SK-N-SH (cell line): ENCODE results near the gene SYPL2. TPM values are rescaled to one million over a fixed set of nuclear protein-coding genes. Genes with fewer than 3 reads are reported as not detected.

Source experiments
- CTCF ChIA-PET: fragments of 300-600, 350-600 bp; formaldehyde crosslinking; extraction: SDS; loops from one replicate; lab custom pipeline; 2021; lab: Yijun Ruan, JAX
- POLR2A ChIA-PET: fragments of 350-600 bp; sonication (Branson Sonifier 250); formaldehyde crosslinking; extraction: SDS; loops from one replicate; lab custom pipeline; 2020; ENCODE audit warnings: antibody characterized with exemption, inconsistent platforms; lab: Yijun Ruan, JAX
- DNase-seq: peaks from one replicate; pipeline ENCODE4 v3.0.0; 2012
- H2AFZ ChIP-seq: fragments of 200-600 bp; sonication (generic); 2 replicates; pipeline ENCODE4 v1.8.1; 2016; ENCODE audit warnings: antibody characterized with exemption, mild to moderate bottlenecking, low read depth
- H3F3A ChIP-seq: fragments of 200-600 bp; sonication (generic); replicated peaks from 2 replicates; pipeline ENCODE3; 2016; ENCODE audit warnings: antibody characterized with exemption, mild to moderate bottlenecking; ENCODE audit not compliant: insufficient read depth
- H3K27ac ChIP-seq, 2 experiments: fragments of 200-500 bp in 1 of 2; fragments of 200-600 bp in 1 of 2; sonication (Bioruptor generic) in 1 of 2; sonication (generic), shearing (Covaris generic) in 1 of 2; 2 replicates each; pipeline versions ENCODE4 v1.5.1 to v1.6.1; 2014 to 2016; ENCODE audit warnings: low read depth in 2 of 2, inconsistent platforms in 1 of 2, low read length in 1 of 2, mild to moderate bottlenecking in 1 of 2, mixed read lengths in 1 of 2
- H3K27me3 ChIP-seq: fragments of 200-600 bp; sonication (generic), shearing (Covaris generic); 2 replicates; pipeline ENCODE4 v1.6.1; 2016; ENCODE audit warnings: mixed run types; ENCODE audit not compliant: insufficient read depth
- H3K36me3 ChIP-seq, 2 experiments: fragments of 200-500 bp in 1 of 2; fragments of 200-600 bp in 1 of 2; sonication (Bioruptor generic) in 1 of 2; sonication (generic) in 1 of 2; replicated peaks in 1 of 2; 2 replicates each; pipeline versions ENCODE3 to v1.5.1; 2014 to 2016; ENCODE audit warnings: low read length in 1 of 2, mild to moderate bottlenecking in 1 of 2; ENCODE audit not compliant: insufficient read depth in 2 of 2, control insufficient read depth in 1 of 2
- H3K4me1 ChIP-seq, 2 experiments: fragments of 200-500 bp in 1 of 2; fragments of 200-600 bp in 1 of 2; sonication (Bioruptor generic) in 1 of 2; sonication (generic), shearing (Covaris generic) in 1 of 2; 2 replicates each; pipeline versions ENCODE4 v1.5.1 to v1.6.1; 2014 to 2016; ENCODE audit warnings: low read depth in 1 of 2, low read length in 1 of 2, mixed run types in 1 of 2; ENCODE audit not compliant: insufficient read depth in 2 of 2, control insufficient read depth in 1 of 2
- H3K4me2 ChIP-seq: fragments of 200-600 bp; sonication (generic), shearing (Covaris generic); 2 replicates; pipeline ENCODE4 v1.6.1; 2017; ENCODE audit warnings: mixed run types
- H3K4me3 ChIP-seq, 2 experiments: fragments of 200-500 bp in 1 of 2; fragments of 200-600 bp in 1 of 2; sonication (Bioruptor generic) in 1 of 2; sonication (generic), shearing (Covaris generic) in 1 of 2; 2 replicates each; pipeline versions ENCODE4 v1.5.1 to v1.8.1; 2014 to 2016; ENCODE audit warnings: low read depth in 2 of 2, inconsistent platforms in 1 of 2, low read length in 1 of 2, mild to moderate bottlenecking in 1 of 2, mixed read lengths in 1 of 2, moderate library complexity in 1 of 2
- H3K79me2 ChIP-seq: fragments of 200-600 bp; sonication (generic); 2 replicates; pipeline ENCODE4 v1.8.1; 2017; ENCODE audit warnings: mild to moderate bottlenecking; ENCODE audit not compliant: insufficient read depth
- H3K9ac ChIP-seq: fragments of 200-600 bp; sonication (generic); 2 replicates; pipeline ENCODE4 v1.6.1; 2017; ENCODE audit warnings: mixed run types
- H3K9me2 ChIP-seq: fragments of 200-600 bp; sonication (generic); 2 replicates; pipeline ENCODE4 v1.6.1; 2017; ENCODE audit warnings: mixed run types
- H3K9me3 ChIP-seq: fragments of 200-600 bp; sonication (generic); 2 replicates; pipeline ENCODE4 v1.6.1; 2017; ENCODE audit warnings: mixed run types, mild to moderate bottlenecking, moderate library complexity
- H4K20me1 ChIP-seq: fragments of 200-600 bp; sonication (generic); 2 replicates; pipeline ENCODE4 v1.6.1; 2017; ENCODE audit warnings: mild to moderate bottlenecking, mixed run types; ENCODE audit not compliant: insufficient read depth
- CHD2 ChIP-seq: fragments of 150-350 bp; IDR thresholded peaks from 2 replicates; pipeline ENCODE4 v1.6.1; 2018; ENCODE audit warnings: low read length; ENCODE audit not compliant: partially characterized antibody
- EP300 ChIP-seq, 2 experiments: IDR thresholded peaks; 2 replicates each; pipeline versions ENCODE4 v1.4.0 to v1.6.1; 2012; ENCODE audit warnings: borderline replicate concordance in 1 of 2, low read depth in 1 of 2, low read length in 1 of 2
- EZH2phosphoT487 ChIP-seq: fragments of 200-600 bp; sonication (generic); IDR thresholded peaks from 2 replicates; pipeline ENCODE4 v1.6.1; 2017; ENCODE audit warnings: low read depth, mixed run types, mild to moderate bottlenecking, antibody characterized with exemption, moderate library complexity, borderline replicate concordance
- FOXJ3 ChIP-seq: sonication (generic); formaldehyde crosslinking; IDR thresholded peaks from 2 replicates; pipeline ENCODE4 v1.5.1; 2020; ENCODE audit warnings: mild to moderate bottlenecking, missing genetic modification reagents
- GABPA ChIP-seq: IDR thresholded peaks from 2 replicates; pipeline ENCODE4 v1.4.0; 2012; ENCODE audit warnings: low read depth, mild to moderate bottlenecking
- JUND ChIP-seq: IDR thresholded peaks from 2 replicates; pipeline ENCODE4 v1.4.0; 2012
- MEF2A ChIP-seq: IDR thresholded peaks from 2 replicates; pipeline ENCODE4 v1.4.0; 2012; ENCODE audit warnings: low read depth, borderline replicate concordance
- POLR2AphosphoS5 ChIP-seq: IDR thresholded peaks from 2 replicates; pipeline ENCODE4 v1.6.1; 2012; ENCODE audit warnings: low read depth, low read length
- RAD21 ChIP-seq: IDR thresholded peaks from 2 replicates; pipeline ENCODE4 v1.6.1; 2012; ENCODE audit warnings: mild to moderate bottlenecking, low read length
- RCOR1 ChIP-seq: fragments of 150-350 bp; IDR thresholded peaks from 2 replicates; pipeline ENCODE4 v1.6.1; 2017; ENCODE audit warnings: antibody characterized with exemption, low read length
- RFX5 ChIP-seq: IDR thresholded peaks from 2 replicates; pipeline ENCODE4 v1.6.1; 2012; ENCODE audit warnings: mild to moderate bottlenecking, improper control_type of control experiment, low read length
- SIN3A ChIP-seq: IDR thresholded peaks from 2 replicates; pipeline ENCODE4 v1.6.1; 2012; ENCODE audit warnings: low read depth, mild to moderate bottlenecking, low read length, moderate library complexity, borderline replicate concordance
- SMC3 ChIP-seq: IDR thresholded peaks from 2 replicates; pipeline ENCODE4 v1.6.1; 2012; ENCODE audit warnings: low read depth, low read length, improper control_type of control experiment
- TCF12 ChIP-seq: IDR thresholded peaks from 2 replicates; pipeline ENCODE4 v1.4.0; 2012
- TEAD4 ChIP-seq: IDR thresholded peaks from 2 replicates; pipeline ENCODE4 v1.4.0; 2012; ENCODE audit warnings: mild to moderate bottlenecking, borderline replicate concordance; ENCODE audit not compliant: insufficient read depth
- YY1 ChIP-seq: IDR thresholded peaks from 2 replicates; pipeline ENCODE4 v1.4.0; 2012; ENCODE audit warnings: low read depth, mild to moderate bottlenecking
- WGBS: methylation state at CpG from one replicate; pipeline ENCODE4 v1.1.6; 2017; ENCODE audit warnings: low lambda C conversion rate; 5-methylcytosine and 5-hydroxymethylcytosine counted together
- polyA plus RNA-seq, 3 experiments: library from polyadenylated mRNA; depleted of rRNA; stranded (reverse); fragments of >200 nt; gene quantifications; 2 replicates each; pipeline ENCODE4 v1.2.3, GENCODE V29; 2012
- TF ChIP-seq, protein P1 (sequence below): fragments of 150-350 bp; IDR thresholded peaks from 2 replicates; pipeline ENCODE4 v1.6.1; 2017; ENCODE audit warnings: antibody characterized with exemption, low read length, low read depth, borderline replicate concordance
- TF ChIP-seq, protein P2 (sequence below): fragments of 150-350 bp; IDR thresholded peaks from 2 replicates; pipeline ENCODE4 v1.6.1; 2016; ENCODE audit warnings: mild to moderate bottlenecking, low read depth, low read length
- TF ChIP-seq, protein P3 (sequence below): IDR thresholded peaks from 2 replicates; pipeline ENCODE4 v1.4.0; 2012; ENCODE audit warnings: low read depth, borderline replicate concordance
- TF ChIP-seq, protein P4 (sequence below): IDR thresholded peaks from 2 replicates; pipeline ENCODE4 v1.4.0; 2012; ENCODE audit warnings: low read depth

Gene SYPL2
- polyA plus RNA-seq, 1 of the 3 experiments (the other 2 are of a cell fraction), result 0.03 TPM

DNA sequence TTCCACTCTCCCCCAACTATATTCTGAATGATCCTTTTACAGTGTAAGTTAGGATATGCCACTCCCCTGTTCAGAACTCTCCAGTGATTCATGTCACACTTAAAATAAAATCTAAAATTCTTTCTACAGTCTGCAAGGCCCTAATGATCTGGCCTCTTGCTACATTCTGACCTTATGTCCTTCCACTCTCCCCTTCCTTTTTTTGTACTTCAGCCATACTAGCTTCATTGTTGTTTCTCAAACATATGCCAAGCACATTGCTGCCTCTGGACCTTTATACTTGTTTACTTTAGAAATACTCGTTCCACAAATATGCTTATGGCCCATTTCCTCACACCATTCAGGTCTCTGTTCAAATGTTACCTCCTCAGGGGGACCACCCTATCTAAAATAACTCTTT is 25.3 kb upstream of the SYPL2 start:
- H3K4me1 ChIP-seq, result peaks cover 0 to 9% of the 10 kb centered on the region in 2 experiments; a peak in 1 of 4 replicates
- no peaks in the 10 kb centered on the region for H3K9me2 ChIP-seq
- H4K20me1 ChIP-seq, result no peaks in the 10 kb centered on the region
- POLR2A ChIA-PET, result no interaction called here
- no peak overlapping the region for H3K27ac ChIP-seq
- no peaks in the 10 kb centered on the region for H3K9me3 ChIP-seq
- peaks cover 15% of the 10 kb centered on the region for H3K27me3 ChIP-seq
- no peak overlapping the region for H2AFZ ChIP-seq
- WGBS, result 9% methylated on average over 1 of the region's 1 CpG
- TF ChIP-seq SMC3, result no peak
- no peak for TF ChIP-seq YY1
- no peak for TF ChIP-seq MEF2A
- TF ChIP-seq, protein P1, sequence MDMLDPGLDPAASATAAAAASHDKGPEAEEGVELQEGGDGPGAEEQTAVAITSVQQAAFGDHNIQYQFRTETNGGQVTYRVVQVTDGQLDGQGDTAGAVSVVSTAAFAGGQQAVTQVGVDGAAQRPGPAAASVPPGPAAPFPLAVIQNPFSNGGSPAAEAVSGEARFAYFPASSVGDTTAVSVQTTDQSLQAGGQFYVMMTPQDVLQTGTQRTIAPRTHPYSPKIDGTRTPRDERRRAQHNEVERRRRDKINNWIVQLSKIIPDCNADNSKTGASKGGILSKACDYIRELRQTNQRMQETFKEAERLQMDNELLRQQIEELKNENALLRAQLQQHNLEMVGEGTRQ, result no peak
- TF ChIP-seq TEAD4, result no peak
- TF ChIP-seq, protein P2, sequence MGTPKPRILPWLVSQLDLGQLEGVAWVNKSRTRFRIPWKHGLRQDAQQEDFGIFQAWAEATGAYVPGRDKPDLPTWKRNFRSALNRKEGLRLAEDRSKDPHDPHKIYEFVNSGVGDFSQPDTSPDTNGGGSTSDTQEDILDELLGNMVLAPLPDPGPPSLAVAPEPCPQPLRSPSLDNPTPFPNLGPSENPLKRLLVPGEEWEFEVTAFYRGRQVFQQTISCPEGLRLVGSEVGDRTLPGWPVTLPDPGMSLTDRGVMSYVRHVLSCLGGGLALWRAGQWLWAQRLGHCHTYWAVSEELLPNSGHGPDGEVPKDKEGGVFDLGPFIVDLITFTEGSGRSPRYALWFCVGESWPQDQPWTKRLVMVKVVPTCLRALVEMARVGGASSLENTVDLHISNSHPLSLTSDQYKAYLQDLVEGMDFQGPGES, result no peak
- no peak for TF ChIP-seq SIN3A
- no peak for TF ChIP-seq GABPA
- TF ChIP-seq JUND, result no peak
- TF ChIP-seq RCOR1, result no peak
- TF ChIP-seq RFX5, result no peak
- TF ChIP-seq, protein P3, sequence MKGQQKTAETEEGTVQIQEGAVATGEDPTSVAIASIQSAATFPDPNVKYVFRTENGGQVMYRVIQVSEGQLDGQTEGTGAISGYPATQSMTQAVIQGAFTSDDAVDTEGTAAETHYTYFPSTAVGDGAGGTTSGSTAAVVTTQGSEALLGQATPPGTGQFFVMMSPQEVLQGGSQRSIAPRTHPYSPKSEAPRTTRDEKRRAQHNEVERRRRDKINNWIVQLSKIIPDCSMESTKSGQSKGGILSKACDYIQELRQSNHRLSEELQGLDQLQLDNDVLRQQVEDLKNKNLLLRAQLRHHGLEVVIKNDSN, result no peak
- no peak for TF ChIP-seq FOXJ3 (CRISPR knock-in tag)
- TF ChIP-seq EP300 (IDR thresholded peaks at IDR 0.05; ENCODE audit: borderline replicate concordance in 1 of 2, low read depth in 1 of 2, low read length in 1 of 2), result no peak
- TF ChIP-seq, protein P4, sequence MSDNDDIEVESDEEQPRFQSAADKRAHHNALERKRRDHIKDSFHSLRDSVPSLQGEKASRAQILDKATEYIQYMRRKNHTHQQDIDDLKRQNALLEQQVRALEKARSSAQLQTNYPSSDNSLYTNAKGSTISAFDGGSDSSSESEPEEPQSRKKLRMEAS, result no peak
- TF ChIP-seq CHD2, result no peak
- TF ChIP-seq TCF12, result no peak
- no peak for TF ChIP-seq EZH2phosphoT487
- TF ChIP-seq RAD21, result no peak
- no peak for TF ChIP-seq POLR2AphosphoS5
- H3K9ac ChIP-seq, result no peak overlapping the region
- no peak overlapping the region for H3K4me2 ChIP-seq
- no peak for DNase-seq
- H3K36me3 ChIP-seq, result no peaks in the 10 kb centered on the region
- peaks cover 7% of the 10 kb centered on the region for H3F3A ChIP-seq
- no peak overlapping the region for H3K4me3 ChIP-seq
- CTCF ChIA-PET, result no interaction called here
- H3K79me2 ChIP-seq, result no peaks in the 10 kb centered on the region
